ENCODE results near the gene WNT5A. TPM values are rescaled to one million over a fixed set of nuclear protein-coding genes. Genes with fewer than 3 reads are reported as not detected.

The WNT5A gene
- polyA plus RNA-seq, 1 donor (not counting 4 experiments of a cell fraction or from before 2014, with no cell fraction given): 9.4 TPM

GRCh38 chr3:55443346-55443745 is 43.8 kb downstream of the WNT5A start:
- no peak overlapping the region for H3K4me3 ChIP-seq (ENCODE audit: control insufficient read depth in 2 of 3, extremely low read depth in 1 of 3, insufficient read depth in 2 of 3, low read depth in 1 of 3, low read length in 3 of 3)
- no peak overlapping the region for H2AFZ ChIP-seq (ENCODE audit: control insufficient read depth, low read length)
- H3K4me1 ChIP-seq (ENCODE audit: control insufficient read depth, extremely low read depth, insufficient read depth, low read length): peaks cover 3% of the 10 kb centered on the region
- H4K20me1 ChIP-seq (ENCODE audit: control insufficient read depth, extremely low read depth, insufficient read depth, low read length): no peaks in the 10 kb centered on the region
- no peak overlapping the region for H3K4me2 ChIP-seq (ENCODE audit: control insufficient read depth, extremely low read depth, insufficient read depth, low read depth, low read length)
- no peak for TF ChIP-seq CTCF (optimal IDR thresholded peaks at IDR 0.05 in 1 of 3, IDR thresholded peaks at IDR 0.05 in 1 of 3, conservative IDR thresholded peaks at IDR 0.05 in 1 of 3; ENCODE audit: extremely low read depth in 1 of 3, insufficient read depth in 2 of 3, low read length in 3 of 3)
- no peak for TF ChIP-seq EZH2 (IDR thresholded peaks at IDR 0.05; ENCODE audit: low read length)
- no peaks in the 10 kb centered on the region for H3K9me1 ChIP-seq (ENCODE audit: control insufficient read depth, extremely low read depth, insufficient read depth, low read length)
- no peaks in the 10 kb centered on the region for H3K27me3 ChIP-seq (ENCODE audit: control insufficient read depth, extremely low read depth, insufficient read depth, low read length)
- FAIRE-seq (no peak), DNase-seq (ENCODE audit: low read depth, low spot score) (no peak)
- no peaks in the 10 kb centered on the region for H3K36me3 ChIP-seq (ENCODE audit: control insufficient read depth in 2 of 2, extremely low read depth in 1 of 2, insufficient read depth in 2 of 2, low read length in 2 of 2)
- dilution Hi-C loops (cut with MboI; ENCODE audit: extremely low pct_ligation_motif_present, low sequenced_read_pairs): no loop called here
- H3K27ac ChIP-seq (ENCODE audit: control insufficient read depth, insufficient read depth, low read length): no peak overlapping the region
- no peaks in the 10 kb centered on the region for H3K9me3 ChIP-seq (ENCODE audit: control insufficient read depth, low read depth, low read length)
- H3K9ac ChIP-seq (ENCODE audit: control insufficient read depth, extremely low read depth, insufficient read depth, low read length): no peak overlapping the region
- no peaks in the 10 kb centered on the region for H3K79me2 ChIP-seq (ENCODE audit: control insufficient read depth, insufficient read depth, low read length)

DNA sequence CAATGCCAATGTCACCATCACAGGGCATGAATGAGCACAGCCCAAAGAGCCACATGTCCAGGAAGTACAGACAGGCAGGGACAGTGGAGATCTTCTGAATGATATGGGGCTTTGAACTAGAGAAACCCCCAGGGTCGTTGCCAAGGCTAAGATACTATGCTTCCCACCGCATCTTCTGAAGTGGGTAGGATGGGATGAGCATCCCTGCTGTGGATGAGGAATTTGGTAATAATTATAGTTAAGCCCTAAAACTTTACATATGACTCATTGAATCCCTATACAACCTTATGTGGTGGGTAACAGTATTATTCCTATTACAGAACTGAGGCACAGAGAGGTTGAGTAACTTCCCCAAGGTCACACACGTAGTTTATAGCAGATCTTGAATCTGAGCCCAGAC is 44.2 kb downstream of the WNT5A start:
- dilution Hi-C loops (cut with MboI; ENCODE audit: extremely low pct_ligation_motif_present, low sequenced_read_pairs): no loop called here
- TF ChIP-seq CTCF (optimal IDR thresholded peaks at IDR 0.05 in 1 of 3, IDR thresholded peaks at IDR 0.05 in 1 of 3, conservative IDR thresholded peaks at IDR 0.05 in 1 of 3; ENCODE audit: extremely low read depth in 1 of 3, insufficient read depth in 2 of 3, low read length in 3 of 3): no peak
- TF ChIP-seq EZH2 (IDR thresholded peaks at IDR 0.05; ENCODE audit: low read length): no peak
- H3K9me1 ChIP-seq (ENCODE audit: control insufficient read depth, extremely low read depth, insufficient read depth, low read length): no peaks in the 10 kb centered on the region
- H3K9me3 ChIP-seq (ENCODE audit: control insufficient read depth, low read depth, low read length): no peaks in the 10 kb centered on the region
- H3K36me3 ChIP-seq (ENCODE audit: control insufficient read depth in 2 of 2, extremely low read depth in 1 of 2, insufficient read depth in 2 of 2, low read length in 2 of 2): no peaks in the 10 kb centered on the region
- no peaks in the 10 kb centered on the region for H3K79me2 ChIP-seq (ENCODE audit: control insufficient read depth, insufficient read depth, low read length)
- H3K4me3 ChIP-seq (ENCODE audit: control insufficient read depth in 2 of 3, extremely low read depth in 1 of 3, insufficient read depth in 2 of 3, low read depth in 1 of 3, low read length in 3 of 3): no peak overlapping the region
- DNase-seq (ENCODE audit: low read depth, low spot score) (no peak), FAIRE-seq (no peak)
- no peak overlapping the region for H2AFZ ChIP-seq (ENCODE audit: control insufficient read depth, low read length)
- no peaks in the 10 kb centered on the region for H3K27me3 ChIP-seq (ENCODE audit: control insufficient read depth, extremely low read depth, insufficient read depth, low read length)
- H4K20me1 ChIP-seq (ENCODE audit: control insufficient read depth, extremely low read depth, insufficient read depth, low read length): no peaks in the 10 kb centered on the region
- no peak overlapping the region for H3K27ac ChIP-seq (ENCODE audit: control insufficient read depth, insufficient read depth, low read length)
- H3K4me2 ChIP-seq (ENCODE audit: control insufficient read depth, extremely low read depth, insufficient read depth, low read depth, low read length): no peak overlapping the region
- H3K4me1 ChIP-seq (ENCODE audit: control insufficient read depth, extremely low read depth, insufficient read depth, low read length): peaks cover 3% of the 10 kb centered on the region
- H3K9ac ChIP-seq (ENCODE audit: control insufficient read depth, extremely low read depth, insufficient read depth, low read length): no peak overlapping the region
